OCI-LY1 (cell line): ENCODE results near the gene TCEA3.

Experiments used
- H2AFZ ChIP-seq: fragments of 200-600 bp; sonication (generic), shearing (Covaris generic); 2 replicates; pipeline ENCODE4 v1.6.0; 2014; ENCODE audit warnings: antibody characterized with exemption, mild to moderate bottlenecking, low read length
- H3F3A ChIP-seq: fragments of 200-600 bp; sonication (generic), shearing (Covaris generic); 2 replicates; pipeline ENCODE4 v1.6.0; 2014; ENCODE audit warnings: mild to moderate bottlenecking, antibody characterized with exemption, low read length, moderate library complexity; ENCODE audit not compliant: insufficient read depth
- H3K27ac ChIP-seq: fragments of 200-600 bp; sonication (generic); 2 replicates; pipeline ENCODE4 v1.5.1; 2014; ENCODE audit warnings: low read length, mixed run types, mild to moderate bottlenecking, low read depth; ENCODE audit not compliant: poor library complexity, severe bottlenecking
- H3K27me3 ChIP-seq: fragments of 200-600 bp; sonication (generic); 2 replicates; pipeline ENCODE4 v1.6.0; 2014; ENCODE audit warnings: antibody characterized with exemption, mild to moderate bottlenecking, low read length, moderate library complexity; ENCODE audit not compliant: insufficient read depth
- H3K36me3 ChIP-seq: fragments of 200-600 bp; sonication (generic); 2 replicates; pipeline ENCODE4 v1.6.1; 2014; ENCODE audit warnings: mild to moderate bottlenecking, antibody characterized with exemption, low read length, moderate library complexity, mixed read lengths; ENCODE audit not compliant: insufficient read depth
- H3K4me1 ChIP-seq: fragments of 200-600 bp; sonication (generic); 2 replicates; pipeline ENCODE4 v1.5.1; 2014; ENCODE audit warnings: mild to moderate bottlenecking, low read length, moderate library complexity; ENCODE audit not compliant: insufficient read depth, severe bottlenecking
- H3K4me2 ChIP-seq: fragments of 200-600 bp; sonication (generic), shearing (Covaris generic); 2 replicates; pipeline ENCODE4 v1.6.1; 2014; ENCODE audit warnings: low read length
- H3K4me3 ChIP-seq: fragments of 200-600 bp; sonication (generic); 2 replicates; pipeline ENCODE4 v1.5.1; 2014; ENCODE audit warnings: low read length, low read depth, mild to moderate bottlenecking, mixed read lengths; ENCODE audit not compliant: poor library complexity, severe bottlenecking
- H3K79me2 ChIP-seq: fragments of 200-600 bp; shearing (Covaris generic); 2 replicates; pipeline ENCODE4 v1.6.1; 2016; ENCODE audit warnings: mixed run types, low read length, mixed read lengths; ENCODE audit not compliant: insufficient read depth
- H3K9ac ChIP-seq: fragments of 200-600 bp; sonication (generic), shearing (Covaris generic); 2 replicates; pipeline ENCODE4 v1.6.1; 2014; ENCODE audit warnings: mild to moderate bottlenecking, low read length, mixed read lengths
- H3K9me2 ChIP-seq: fragments of 200-600 bp; sonication (generic), shearing (Covaris generic); 2 replicates; pipeline ENCODE4 v1.6.1; 2014; ENCODE audit warnings: low read depth, mild to moderate bottlenecking, low read length, mixed read lengths
- H3K9me3 ChIP-seq: fragments of 200-600 bp; shearing (Covaris generic); 2 replicates; pipeline ENCODE4 v1.6.1; 2014; ENCODE audit warnings: low read length, mixed read lengths
- H4K20me1 ChIP-seq: fragments of 200-600 bp; sonication (generic), shearing (Covaris generic); 2 replicates; pipeline ENCODE4 v1.6.0; 2016; ENCODE audit warnings: mild to moderate bottlenecking, low read length; ENCODE audit not compliant: insufficient read depth
- EZH2 ChIP-seq: fragments of 200-600 bp; sonication (generic), shearing (Covaris generic); IDR thresholded peaks from 2 replicates; pipeline ENCODE4 v1.8.0; 2017; ENCODE audit warnings: borderline replicate concordance, mixed run types, mild to moderate bottlenecking, antibody characterized with exemption, low read length, moderate library complexity, mixed read lengths
- TF ChIP-seq, protein P1 (sequence below): fragments of 200-600 bp; sonication (generic), shearing (Covaris generic); IDR thresholded peaks from 2 replicates; pipeline ENCODE4 v1.5.1; 2017; ENCODE audit warnings: mild to moderate bottlenecking, antibody characterized with exemption, low read length, moderate library complexity, mixed read lengths

Gene TCEA3

DNA sequence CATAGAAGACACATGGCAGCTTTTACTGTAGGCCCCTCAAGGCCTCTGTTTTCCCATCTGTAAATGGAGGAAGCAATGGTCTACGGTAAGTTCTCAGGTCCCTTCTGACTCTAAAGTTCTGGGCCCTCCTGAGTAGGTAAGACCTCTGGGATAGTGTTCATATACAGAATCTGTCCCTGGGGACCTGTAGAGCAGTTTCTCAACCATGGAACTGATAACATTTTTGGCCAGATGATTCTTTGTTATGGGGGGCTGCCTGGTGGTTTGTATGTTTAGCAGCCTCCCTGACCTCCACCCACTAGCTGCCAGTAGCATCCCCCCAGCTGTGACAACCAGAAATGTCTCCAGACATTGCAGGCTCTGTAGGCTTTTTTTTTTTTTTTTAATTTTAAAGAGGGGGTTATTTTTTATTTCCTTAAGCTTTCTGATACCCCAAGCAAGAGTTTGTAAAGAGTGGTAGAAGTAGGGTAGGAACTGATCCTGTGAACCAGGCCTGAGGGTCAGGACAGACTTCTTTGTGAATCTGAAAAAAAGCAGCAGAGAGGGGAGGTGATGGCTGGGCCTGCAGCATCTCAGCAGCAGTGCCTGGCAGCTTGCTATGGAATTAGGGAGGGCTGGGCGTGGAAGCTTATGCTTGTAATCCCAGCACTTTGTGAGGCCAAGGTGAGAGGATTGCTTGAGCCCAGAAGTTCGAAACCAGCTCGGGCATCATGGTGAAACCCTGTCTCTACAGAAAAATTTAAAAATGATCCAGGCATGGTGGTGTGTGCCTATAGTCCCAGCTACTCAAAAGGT lies 20.2 kb upstream of the TCEA3 start:
- Histone ChIP-seq H3K27ac (no peak overlapping the region), H3K4me2 (no peak overlapping the region), H3K4me3 (no peak overlapping the region), H3K9ac (no peak overlapping the region), H3K4me1 (no peaks in the 10 kb centered on the region), H4K20me1 (no peaks in the 10 kb centered on the region), H2AFZ (no peak overlapping the region), H3K27me3 (no peaks in the 10 kb centered on the region; the same call in 1 of the 2 replicates), H3K9me2 (no peaks in the 10 kb centered on the region), H3K79me2 (no peaks in the 10 kb centered on the region), H3F3A (no peaks in the 10 kb centered on the region), H3K36me3 (no peaks in the 10 kb centered on the region), H3K9me3 (no peaks in the 10 kb centered on the region)
- no peak for TF ChIP-seq EZH2
- TF ChIP-seq, protein P1, sequence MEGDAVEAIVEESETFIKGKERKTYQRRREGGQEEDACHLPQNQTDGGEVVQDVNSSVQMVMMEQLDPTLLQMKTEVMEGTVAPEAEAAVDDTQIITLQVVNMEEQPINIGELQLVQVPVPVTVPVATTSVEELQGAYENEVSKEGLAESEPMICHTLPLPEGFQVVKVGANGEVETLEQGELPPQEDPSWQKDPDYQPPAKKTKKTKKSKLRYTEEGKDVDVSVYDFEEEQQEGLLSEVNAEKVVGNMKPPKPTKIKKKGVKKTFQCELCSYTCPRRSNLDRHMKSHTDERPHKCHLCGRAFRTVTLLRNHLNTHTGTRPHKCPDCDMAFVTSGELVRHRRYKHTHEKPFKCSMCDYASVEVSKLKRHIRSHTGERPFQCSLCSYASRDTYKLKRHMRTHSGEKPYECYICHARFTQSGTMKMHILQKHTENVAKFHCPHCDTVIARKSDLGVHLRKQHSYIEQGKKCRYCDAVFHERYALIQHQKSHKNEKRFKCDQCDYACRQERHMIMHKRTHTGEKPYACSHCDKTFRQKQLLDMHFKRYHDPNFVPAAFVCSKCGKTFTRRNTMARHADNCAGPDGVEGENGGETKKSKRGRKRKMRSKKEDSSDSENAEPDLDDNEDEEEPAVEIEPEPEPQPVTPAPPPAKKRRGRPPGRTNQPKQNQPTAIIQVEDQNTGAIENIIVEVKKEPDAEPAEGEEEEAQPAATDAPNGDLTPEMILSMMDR: no peak

DNA sequence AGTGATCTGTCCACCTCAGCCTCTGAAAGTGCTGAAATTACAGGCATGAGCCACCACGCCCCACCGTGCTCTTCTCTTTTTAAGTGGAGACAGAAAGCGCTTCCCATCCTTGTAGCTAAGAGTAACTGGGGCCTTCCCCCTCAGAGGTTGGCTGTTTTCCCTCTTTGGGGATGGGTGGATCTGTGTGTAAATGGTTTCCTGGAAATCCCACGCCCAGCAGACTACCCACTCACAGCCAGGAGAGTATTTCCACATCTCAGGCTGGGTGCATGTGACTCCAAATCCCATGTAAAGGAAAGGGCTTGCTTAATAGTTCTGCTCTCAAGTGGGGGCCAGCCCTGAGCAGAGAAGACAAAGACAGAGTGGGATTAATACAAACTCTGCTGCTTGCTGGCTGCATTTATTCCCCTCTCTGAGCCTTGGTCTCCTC lies 19.6 kb upstream of the TCEA3 start:
- Histone ChIP-seq H3K4me2 (no peak overlapping the region), H3K79me2 (no peaks in the 10 kb centered on the region), H3K27ac (no peak overlapping the region), H3K4me1 (no peaks in the 10 kb centered on the region), H3K27me3 (no peaks in the 10 kb centered on the region; the same call in 1 of the 2 replicates), H3K9me3 (no peaks in the 10 kb centered on the region), H3K9me2 (no peaks in the 10 kb centered on the region), H3K36me3 (no peaks in the 10 kb centered on the region), H3K4me3 (no peak overlapping the region), H4K20me1 (no peaks in the 10 kb centered on the region), H3F3A (no peaks in the 10 kb centered on the region), H2AFZ (no peak overlapping the region), H3K9ac (no peak overlapping the region)
- no peak for TF ChIP-seq EZH2
- TF ChIP-seq, protein P1: no peak

GRCh38 chr1:23442751-23443150 lies 18.2 kb upstream of the TCEA3 start:
- Histone ChIP-seq H3K79me2 (no peaks in the 10 kb centered on the region), H3K4me3 (no peak overlapping the region), H2AFZ (no peak overlapping the region), H3K9me3 (no peaks in the 10 kb centered on the region), H3K4me2 (no peak overlapping the region), H3K4me1 (no peaks in the 10 kb centered on the region), H3K36me3 (no peaks in the 10 kb centered on the region), H3K9me2 (no peaks in the 10 kb centered on the region), H3K27ac (no peak overlapping the region), H4K20me1 (no peaks in the 10 kb centered on the region), H3K27me3 (no peaks in the 10 kb centered on the region; the same call in 1 of the 2 replicates), H3F3A (no peaks in the 10 kb centered on the region), H3K9ac (no peak overlapping the region)
- TF ChIP-seq, protein P1: no peak
- TF ChIP-seq EZH2: no peak
